ENCODE results near the gene UCHL1.
A peak's percentile ranks its signal among the peaks of the same experiment; 100 is the strongest.
"Not testable (repeated sequence)": the region's sequence is repeated elsewhere in the genome, so short reads cannot be mapped to it uniquely, and the experiment has no call there.

Gene UCHL1

DNA sequence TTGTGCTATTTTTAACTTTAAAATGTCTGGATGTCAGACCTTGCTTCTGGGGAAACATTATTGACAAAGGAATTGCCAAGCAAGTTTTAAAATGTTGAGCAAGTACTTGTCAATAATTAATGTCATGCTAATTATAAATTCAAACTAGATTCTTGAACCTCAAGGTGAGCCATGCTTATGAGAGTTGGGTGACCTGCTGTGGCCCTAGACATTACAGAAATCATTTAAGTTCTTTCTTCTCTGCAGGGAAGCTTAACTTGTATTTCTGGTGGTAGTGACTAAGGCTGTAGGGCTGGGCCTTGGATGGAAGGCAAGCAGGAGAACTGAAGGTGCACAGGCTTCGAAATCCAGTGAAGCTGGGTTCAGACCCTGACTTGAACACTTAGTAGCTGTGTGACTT, 14.8 kb upstream of the UCHL1 start:
- no peak for DNase-seq (ENCODE audit: low read depth)

DNA sequence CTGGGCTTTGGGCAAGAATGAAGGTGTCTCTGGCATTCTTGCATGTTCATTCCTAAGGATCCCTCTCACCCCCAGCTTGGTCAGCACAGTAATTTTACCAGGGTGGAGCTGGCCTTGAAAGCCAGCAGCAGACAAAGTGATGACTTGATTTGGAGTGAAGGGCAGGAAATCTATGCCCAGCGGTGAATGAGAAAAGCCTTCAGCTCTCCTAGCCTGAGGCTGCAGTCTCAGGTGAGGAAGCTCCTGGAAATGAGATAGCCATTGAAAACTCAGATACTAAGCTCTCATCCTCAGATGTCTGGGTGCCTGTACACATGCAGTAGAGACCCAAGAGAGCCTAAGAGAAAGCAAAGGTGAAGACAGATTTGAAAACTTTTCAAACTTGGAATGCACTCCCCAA, 10.7 kb upstream of the UCHL1 start:
- no peak for DNase-seq (ENCODE audit: low read depth)

DNA sequence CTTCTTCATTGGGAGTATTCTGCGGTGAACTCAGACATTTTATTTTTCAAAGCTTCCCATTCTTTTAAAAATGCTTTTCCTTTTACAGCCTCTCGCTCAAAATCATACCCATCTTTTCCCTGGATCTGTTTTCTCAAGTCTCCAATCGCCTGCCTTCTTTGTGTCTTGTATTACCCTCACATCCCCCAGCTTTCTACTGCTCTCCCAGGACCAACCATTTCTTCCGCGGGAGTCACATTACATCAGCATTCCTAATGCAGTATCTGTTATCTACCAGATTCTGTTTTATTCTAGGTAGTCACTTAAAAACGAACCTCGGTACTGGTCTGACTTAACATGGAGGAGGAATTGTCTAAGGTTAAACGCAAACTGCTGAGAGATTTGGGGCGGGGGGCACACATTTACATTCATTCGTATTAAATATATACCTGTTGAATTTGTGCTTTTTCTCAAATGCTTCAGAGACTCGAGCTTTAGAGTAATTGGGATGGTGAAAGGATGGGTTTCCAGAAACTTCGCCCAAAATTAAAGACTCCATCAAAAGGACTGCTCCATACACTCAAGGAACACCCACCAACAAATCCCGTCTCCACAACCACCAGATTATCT, 493 bp upstream of the UCHL1 start:
- DNase-seq (ENCODE audit: low read depth): no peak

GRCh38 chr4:41257257-41257901, 651 bp downstream of the UCHL1 start:
- no peak for DNase-seq (ENCODE audit: low read depth)

DNA sequence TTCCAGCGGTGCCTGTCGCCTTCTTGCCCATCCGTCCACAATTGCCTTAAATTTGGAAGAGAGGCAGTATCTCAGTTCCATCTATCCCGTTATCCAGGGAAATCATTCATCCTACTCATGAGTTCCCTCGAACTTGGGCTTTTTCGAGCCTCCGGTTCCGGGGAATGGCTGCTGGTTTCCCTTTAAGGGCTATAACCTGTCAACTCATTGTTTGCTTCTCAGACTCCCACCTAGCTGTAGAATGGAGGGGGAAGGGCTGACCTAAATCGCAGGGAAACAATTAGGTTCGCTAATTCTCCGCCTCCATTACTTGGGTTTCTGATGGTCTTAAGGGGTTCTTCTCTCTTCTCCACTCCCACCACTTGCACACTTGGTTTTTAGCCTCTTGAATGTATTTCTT, 1.2 kb downstream of the UCHL1 start:
- DNase-seq (ENCODE audit: low read depth): no peak

DNA sequence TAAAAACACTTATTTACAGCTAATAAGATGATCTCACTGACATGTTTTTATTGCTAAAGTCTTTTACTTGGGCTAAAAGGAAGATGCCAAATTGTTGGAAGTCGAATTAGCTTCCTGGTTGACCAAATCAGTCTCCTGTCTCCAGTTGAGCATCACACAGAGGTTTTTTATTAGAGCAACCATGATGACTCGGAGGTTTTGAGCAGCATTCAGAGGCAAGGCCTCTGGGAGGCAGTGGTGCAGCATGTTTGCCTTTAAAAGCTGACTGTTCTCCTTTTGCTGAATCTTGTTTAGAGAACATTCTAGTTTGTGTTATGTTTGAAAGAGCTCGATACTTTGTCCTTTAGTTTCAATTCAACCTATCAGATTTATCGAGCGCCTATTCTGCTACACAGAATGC, 2.1 kb downstream of the UCHL1 start:
- peak; percentile 42 for DNase-seq (ENCODE audit: low read depth)

- no peak for DNase-seq (ENCODE audit: low read depth)
These were observed 3.5 kb downstream of the UCHL1 start for GRCh38 chr4:41260116-41260733.

DNA sequence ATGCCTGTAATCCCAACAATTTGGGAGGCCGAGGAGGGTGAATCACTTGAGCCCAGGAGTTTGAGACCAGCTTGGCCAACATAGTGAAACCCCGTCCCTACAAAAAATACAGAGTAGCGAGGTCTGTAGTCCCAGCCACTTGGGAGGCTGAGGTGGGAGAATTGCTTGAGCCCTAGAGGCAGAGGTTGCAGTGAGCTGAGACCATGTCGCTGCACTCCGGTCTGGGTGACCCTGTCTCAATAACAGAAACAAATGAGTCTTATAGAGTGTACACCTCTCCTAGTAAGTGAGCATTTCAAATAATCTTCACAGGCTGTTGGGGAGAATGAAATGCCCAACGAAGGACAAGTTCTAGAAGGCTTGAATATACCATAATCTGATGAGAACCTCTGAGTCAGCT, 5.5 kb downstream of the UCHL1 start:
- no peak for DNase-seq (ENCODE audit: low read depth)

DNA sequence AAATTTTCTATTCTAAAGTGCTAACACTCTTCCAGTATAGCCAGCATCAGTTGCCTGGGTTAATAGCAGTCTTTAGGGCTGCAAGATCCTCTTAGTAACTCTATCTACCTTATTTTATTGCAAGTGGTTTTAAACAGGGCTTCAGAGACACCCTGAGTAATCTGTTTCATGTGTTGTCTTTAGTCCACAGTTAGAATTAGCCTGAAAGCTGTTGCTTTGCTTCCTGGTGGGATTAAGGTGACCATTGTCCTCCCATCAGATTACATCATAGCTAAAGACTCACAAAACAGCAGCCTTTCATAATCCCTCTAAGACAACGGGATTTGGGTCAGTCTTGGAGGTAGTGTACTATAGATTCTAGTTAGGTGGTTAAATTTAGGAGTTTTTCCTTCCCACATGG, 7.5 kb downstream of the UCHL1 start:
- no peak for DNase-seq (ENCODE audit: low read depth)

- no peak for DNase-seq (ENCODE audit: low read depth)
These were observed 11.3 kb downstream of the UCHL1 start for GRCh38 chr4:41267997-41268396.

DNA sequence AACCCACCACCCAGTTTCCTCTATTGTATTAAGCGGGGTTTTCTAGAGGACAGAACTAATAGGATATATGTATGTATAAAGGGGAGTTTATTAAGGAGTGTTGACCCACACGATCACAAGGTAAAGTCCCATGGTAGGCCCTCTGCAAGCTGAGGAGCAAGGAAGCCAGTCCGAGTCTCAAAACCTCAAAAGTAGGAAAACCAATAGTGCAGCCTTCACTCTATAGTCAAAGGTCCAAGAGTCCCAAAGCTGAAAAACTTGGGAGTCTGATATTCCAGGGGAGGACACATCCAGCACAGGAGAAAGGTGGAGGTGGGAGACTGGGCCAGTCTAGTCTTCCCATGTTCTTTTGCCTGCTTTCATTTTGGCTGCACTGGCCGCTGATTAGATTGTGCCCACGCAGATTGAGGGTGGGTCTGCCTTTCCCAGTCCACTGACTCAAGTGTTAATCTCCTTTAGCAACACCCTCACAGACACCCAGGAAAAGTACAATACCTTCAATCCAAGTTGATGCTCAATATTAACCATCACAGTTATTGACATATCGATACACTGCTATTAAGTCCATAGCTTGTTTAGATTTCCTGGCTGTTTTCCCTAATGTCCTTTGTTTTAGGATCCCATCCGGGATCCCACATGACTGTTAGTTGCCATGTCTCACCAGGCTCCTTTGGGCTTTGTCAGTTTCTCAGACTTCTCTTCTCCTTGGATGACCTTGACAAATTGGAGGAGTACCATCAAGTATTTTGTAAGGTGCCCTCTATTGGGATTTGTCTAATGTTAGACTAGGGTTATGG, 12.2 kb downstream of the UCHL1 start:
- DNase-seq (ENCODE audit: low read depth): no peak

- no peak for DNase-seq (ENCODE audit: low read depth)
These were observed 13.0 kb downstream of the UCHL1 start for GRCh38 chr4:41269682-41270081.

- DNase-seq (ENCODE audit: low read depth): not testable (repeated sequence)
These were observed 19.2 kb downstream of the UCHL1 start for GRCh38 chr4:41275931-41276330.

GRCh38 chr4:41280010-41280409, 23.3 kb downstream of the UCHL1 start:
- no peak for DNase-seq (ENCODE audit: low read depth)

DNA sequence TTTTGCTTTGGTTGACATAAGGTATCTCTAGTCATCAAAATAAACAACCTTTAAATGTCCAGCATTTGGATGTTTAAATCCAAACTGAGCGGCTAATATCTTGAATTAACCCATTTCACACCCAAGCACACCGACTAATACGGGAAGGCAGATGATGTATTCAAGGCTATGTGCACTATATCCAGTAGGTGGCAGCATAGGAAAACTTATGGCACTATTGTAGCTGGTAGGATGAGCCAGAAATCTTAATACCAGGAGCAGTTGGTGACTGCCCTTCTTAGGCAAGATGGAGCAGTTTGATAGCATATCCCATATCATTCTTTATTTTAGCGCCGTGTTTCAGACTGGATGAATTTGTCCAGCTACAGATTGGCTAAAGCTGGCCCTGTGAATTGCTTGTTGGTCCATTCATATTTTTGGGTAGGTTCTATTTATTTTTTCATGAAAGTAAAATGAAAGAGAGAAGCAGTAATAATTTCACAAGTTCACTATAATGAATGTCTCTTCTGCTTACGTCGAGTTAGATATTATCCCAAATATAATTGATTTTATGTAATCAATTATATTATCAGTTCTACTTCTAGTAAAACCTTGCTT, 24.4 kb downstream of the UCHL1 start:
- peak; percentile 64 for DNase-seq (ENCODE audit: low read depth)

- no peak for DNase-seq (ENCODE audit: low read depth)
These were observed 25.6 kb downstream of the UCHL1 start for GRCh38 chr4:41282366-41282765.

DNA sequence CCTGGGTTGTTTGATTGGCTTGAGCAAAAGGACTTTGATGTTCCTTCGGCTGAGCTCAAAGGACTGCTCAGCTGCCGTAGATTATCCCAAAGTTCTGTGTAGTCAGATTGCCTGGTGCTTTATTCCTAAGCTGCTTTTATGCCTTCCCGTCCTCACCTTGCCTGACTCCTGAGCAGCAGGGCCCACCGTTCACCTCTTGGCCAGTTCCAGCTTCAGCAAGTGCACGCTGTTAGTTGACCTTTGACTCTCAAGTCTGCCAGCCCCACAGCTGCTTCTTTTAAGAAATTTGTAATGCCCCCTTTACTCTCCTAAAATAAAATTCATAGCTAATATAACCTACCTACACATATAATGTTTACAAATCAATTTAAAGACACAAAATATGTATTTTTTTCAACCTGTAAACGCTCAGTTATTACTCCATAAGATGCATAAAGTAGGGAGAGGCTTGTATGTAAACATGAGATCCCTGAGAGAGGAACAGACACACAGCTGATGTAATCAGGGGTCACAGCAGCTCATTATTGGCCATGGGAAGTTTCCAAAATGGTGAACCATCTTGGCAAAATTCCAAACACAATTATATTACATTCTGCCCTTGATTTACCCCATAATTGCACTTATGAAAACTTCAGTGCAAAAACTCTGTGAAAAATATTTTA, 28.6 kb downstream of the UCHL1 start:
- no peak for DNase-seq (ENCODE audit: low read depth)

DNA sequence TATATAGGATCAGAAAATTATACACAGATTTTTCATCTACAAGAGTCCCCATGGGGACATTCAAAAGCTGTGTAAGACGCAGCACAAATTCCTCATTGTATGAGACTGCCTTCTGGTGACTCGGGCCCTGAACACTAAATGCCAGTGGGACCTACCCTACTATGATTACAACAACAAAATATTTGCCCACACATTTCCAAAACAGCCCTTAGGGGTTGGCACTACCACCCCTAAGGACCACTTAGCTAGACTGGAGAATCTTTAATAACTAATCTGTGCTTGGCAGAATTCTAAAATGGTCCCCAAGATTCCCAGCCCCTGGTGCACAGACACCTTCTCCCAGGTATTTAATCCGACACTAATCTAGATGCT, 29.1 kb downstream of the UCHL1 start:
- DNase-seq (ENCODE audit: low read depth): no peak

DNA sequence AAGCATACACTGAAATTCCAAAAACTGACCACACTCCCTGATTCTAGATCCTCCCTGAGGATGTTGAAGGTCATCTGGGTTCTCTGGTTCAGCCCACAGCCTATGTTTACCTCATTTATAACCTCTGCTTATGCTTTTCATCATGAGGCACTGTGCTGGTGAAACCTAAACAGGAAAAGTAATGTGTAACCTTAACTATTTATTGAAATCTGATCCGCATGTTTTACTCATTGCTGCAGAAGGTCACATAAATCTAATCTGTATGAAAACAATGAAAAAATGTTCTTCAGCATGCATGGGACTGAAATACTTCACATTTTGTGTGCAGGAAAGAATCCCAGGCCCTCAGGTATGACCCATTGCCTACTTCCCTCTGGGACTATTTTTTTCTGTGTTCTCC, 30.3 kb downstream of the UCHL1 start:
- no peak for DNase-seq (ENCODE audit: low read depth)

- no peak for DNase-seq (ENCODE audit: low read depth)
These were observed 31.1 kb downstream of the UCHL1 start for GRCh38 chr4:41287852-41288251.

DNA sequence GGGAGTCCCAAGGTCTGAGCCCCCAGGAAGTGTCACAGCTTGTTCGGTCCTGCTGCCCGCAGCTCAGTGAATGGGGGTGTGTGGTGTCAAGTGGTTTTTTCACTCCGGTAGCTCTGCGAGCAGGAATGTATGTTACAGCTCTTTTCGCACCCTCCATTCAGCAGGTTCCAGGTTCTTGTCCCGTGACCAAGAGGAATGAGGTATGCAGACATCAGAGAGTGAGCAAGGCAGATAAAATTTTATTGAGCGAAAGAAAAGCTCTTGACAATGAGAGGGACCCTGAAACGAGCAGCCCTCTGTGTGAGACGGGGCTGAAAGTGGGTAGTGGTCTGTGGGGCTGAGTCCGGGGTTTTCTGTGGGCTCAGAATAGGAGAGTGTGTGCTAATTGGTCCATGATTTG, 31.5 kb downstream of the UCHL1 start:
- DNase-seq (ENCODE audit: low read depth): no peak

- no peak for DNase-seq (ENCODE audit: low read depth)
These were observed 33.8 kb downstream of the UCHL1 start for GRCh38 chr4:41290479-41290878.

Data from HS-5 (cell line).